Epithelial cell of esophagus (primary cell): ENCODE results near the gene HAND2.

Source experiments
- DNase-seq: peaks from one replicate; pipeline ENCODE4 v3.0.0; 2010; ENCODE audit warnings: low read depth
- H3K4me3 ChIP-seq: 2 replicates; pipeline ENCODE4 v1.5.1; 2011; ENCODE audit warnings: mild to moderate bottlenecking, low read length, control low read depth
- TF ChIP-seq, protein P1 (sequence below): IDR thresholded peaks from 2 replicates; pipeline ENCODE4 v1.5.1; 2011; ENCODE audit warnings: low read depth, mild to moderate bottlenecking, low read length, control low read depth, inconsistent platforms; ENCODE audit not compliant: insufficient read depth; ENCODE audit errors: missing control alignments

The HAND2 gene

DNA sequence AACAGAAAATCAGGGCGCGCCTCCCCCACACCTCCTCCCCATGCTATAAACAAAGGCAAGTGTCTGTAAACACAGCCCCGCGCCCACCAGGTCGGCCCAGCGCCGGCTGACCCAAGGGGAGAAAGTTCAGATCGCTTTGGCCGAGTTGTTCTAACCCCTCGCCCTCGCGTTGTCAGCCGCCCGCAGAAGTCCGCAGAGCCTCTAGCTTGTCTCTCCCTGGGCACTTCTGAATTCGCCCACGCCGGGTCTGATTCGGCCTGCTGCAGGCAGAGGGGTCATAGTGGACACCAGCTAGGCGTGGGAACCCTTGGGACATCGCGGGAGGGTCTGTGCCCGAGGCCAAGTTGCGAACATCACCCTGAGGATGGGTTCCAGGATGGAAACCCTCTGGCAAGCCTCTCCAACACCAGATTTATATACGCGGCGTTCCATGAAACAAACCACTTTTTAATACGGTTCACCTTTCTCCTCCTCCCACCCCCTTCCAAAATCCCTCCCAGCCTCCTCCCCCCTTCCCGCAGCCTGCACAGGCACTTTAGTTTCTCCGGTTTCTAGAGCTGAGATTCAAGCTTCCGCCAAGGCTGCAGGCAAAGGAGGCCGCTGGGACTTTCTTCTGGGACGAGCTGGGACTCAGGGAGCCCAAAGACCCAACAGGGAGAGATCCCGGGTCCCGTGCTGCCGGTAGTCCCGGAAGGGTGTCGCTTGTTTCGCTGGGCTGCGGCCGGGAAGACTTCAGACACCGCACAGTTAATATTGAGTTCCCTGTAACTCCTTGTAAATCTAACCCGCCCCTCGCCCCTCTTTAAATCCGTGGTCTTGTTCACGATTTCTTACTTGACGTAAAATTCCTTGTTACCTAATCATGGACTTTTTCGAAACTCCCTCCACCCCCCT lies 4.7 kb downstream of the HAND2 start:
- no peak overlapping the region for H3K4me3 ChIP-seq
- TF ChIP-seq, protein P1, sequence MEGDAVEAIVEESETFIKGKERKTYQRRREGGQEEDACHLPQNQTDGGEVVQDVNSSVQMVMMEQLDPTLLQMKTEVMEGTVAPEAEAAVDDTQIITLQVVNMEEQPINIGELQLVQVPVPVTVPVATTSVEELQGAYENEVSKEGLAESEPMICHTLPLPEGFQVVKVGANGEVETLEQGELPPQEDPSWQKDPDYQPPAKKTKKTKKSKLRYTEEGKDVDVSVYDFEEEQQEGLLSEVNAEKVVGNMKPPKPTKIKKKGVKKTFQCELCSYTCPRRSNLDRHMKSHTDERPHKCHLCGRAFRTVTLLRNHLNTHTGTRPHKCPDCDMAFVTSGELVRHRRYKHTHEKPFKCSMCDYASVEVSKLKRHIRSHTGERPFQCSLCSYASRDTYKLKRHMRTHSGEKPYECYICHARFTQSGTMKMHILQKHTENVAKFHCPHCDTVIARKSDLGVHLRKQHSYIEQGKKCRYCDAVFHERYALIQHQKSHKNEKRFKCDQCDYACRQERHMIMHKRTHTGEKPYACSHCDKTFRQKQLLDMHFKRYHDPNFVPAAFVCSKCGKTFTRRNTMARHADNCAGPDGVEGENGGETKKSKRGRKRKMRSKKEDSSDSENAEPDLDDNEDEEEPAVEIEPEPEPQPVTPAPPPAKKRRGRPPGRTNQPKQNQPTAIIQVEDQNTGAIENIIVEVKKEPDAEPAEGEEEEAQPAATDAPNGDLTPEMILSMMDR: no peak
- DNase-seq: no peak

DNA sequence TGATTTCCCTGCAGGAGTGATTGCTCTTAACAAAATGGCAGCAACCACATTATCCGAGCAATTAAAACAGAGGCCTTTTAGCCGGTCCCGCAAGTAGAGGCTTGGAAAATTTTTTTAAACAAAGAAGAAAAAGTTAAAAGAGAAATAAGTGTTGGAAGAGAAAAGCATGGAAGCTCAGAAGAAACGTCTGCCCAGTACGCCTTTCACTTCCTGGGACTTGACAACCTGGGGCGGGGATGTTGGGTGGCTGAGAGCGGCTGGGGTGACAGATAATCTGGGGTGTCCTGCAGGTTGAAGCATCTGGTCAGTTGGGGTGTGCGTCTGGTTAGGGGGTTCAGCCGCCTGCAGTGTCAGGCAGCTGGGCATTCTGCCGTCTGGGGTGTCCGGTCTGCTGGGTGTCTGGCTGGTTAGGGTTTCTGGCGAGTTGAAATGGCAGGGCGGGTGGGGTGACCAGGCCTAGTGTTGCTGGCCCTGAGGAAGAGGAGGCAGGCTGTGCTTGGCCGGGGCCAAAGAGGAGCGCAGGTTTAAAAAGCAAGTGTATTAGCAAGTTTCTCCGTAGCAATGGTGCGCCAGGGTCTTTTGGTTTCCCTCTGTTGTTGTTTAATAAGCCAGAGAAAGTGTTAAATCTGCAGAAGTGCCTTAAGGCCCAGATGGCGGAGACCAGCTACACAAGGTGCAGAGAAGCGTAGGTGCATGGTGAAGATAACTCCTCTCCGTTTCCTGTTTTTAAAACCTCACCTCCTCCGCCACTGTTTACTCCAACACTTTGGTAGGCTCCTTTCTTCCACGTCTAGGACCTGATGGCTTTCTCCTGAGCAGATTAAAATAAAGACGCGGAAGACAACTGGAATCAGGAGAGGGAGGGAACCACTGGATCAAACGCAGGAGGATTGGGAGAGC lies 5.6 kb downstream of the HAND2 start:
- TF ChIP-seq, protein P1: no peak
- H3K4me3 ChIP-seq: no peak overlapping the region

DNA sequence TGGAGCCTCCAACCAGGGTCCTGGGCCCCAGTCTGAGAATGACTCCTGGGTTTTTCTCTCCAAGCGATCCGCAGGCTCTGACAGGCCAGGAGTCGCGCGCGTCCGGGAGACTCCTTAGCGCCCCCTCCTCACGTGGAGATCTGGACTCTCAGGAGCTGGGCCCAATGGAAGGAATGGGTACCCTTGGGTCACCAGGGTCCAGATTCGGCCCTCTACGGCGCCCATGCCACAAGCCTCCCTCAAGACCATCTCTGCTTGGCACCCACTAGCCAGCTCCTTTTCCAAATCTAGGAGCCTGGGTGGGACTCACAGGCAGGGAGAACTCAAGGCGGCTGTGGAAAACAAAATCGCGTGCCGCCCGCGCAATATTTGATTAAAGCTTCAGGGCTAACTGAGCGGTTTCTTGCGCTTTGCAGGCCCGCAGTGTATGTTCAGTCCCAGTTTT lies 7.1 kb downstream of the HAND2 start:
- no peak overlapping the region for H3K4me3 ChIP-seq

More for the DNA sequence above, 5.6 kb downstream of the HAND2 start:
- no peak for DNase-seq

DNA sequence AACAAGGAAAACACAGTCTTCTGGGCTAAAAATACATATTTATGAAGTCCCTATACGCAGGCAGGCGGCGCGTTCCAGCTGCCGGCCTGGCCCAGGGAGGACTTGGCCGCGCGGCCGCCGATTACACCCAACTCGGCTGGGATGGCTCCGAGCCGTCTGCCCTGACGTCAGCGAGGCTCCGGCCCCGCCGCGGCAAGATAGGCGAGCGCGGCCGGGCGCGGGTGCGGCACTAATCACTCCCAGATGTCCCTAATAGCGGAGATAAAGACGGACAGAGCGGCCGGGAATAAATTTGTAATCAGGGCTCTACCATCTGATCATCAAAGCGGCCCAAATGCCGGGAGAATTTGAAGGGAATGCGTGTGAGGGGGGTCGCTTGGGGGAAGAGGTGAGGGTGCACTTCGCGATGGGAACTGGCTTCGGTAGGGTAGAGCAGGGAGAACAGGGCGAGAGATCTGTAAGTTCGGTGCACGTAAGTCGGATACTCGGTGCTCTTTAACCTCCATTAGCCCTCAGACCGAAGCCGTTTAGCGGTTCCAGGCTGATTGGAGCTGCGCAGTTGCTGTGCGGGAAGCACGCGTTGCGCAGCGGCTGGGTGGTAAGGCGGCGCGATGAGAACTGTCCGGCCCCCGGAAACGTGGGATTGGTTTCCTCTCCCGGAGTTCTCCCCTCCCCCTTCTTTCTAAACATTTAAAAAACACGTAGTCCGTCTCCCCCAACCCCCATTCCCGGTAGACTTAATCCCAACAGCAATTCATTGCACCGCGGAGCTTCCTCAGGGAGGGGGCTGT lies 7.7 kb downstream of the HAND2 start:
- H3K4me3 ChIP-seq: peak overlapping the region; percentile 12
- DNase-seq: peak; percentile 36
- TF ChIP-seq, protein P1: no peak

More for the DNA sequence above, 7.1 kb downstream of the HAND2 start:
- no peak for DNase-seq
- TF ChIP-seq, protein P1: no peak

DNA sequence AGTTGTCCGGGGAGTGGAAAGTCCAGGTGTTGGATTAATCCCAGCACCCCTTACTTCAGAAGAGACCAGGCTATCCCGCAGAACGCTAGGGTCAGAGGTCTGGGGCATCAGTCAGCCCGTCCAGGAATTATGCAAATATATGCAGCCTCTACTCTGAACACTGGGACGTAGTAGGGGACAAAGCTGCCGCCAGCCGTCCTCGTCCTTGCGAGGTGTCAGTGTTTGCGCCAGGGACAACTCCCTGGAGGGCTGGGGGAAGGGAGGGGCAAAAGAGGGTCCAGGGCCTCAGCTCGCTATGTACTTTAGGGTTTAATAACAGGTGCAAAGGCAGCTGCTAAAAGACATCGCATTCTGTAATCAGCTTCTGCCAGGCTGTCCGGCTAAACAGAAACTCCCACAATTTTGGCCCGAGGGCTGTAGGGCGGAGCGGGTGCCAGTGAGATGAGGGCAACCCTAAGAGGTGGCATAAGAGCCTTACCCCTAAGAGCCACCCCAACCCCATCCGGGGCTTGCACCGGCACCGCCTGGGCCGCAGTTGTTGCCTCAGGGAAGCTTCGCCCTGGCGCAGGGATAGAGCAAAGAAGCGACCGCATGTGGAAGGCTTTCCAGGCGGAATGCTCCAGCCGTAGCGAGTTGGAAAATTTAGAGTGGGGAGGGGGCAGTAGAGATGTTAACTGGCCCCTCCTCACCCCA lies 8.4 kb downstream of the HAND2 start:
- TF ChIP-seq, protein P1: no peak
- no peak for DNase-seq
- H3K4me3 ChIP-seq: no peak overlapping the region
